Measurements from ENCODE around the gene MOAP1. TPM values are rescaled to one million over a fixed set of nuclear protein-coding genes. Genes with fewer than 3 reads are reported as not detected.

Gene MOAP1
- total and polyA plus RNA-seq, 2 of the 8 experiments (the other 6 are each of a cell fraction or from before 2014, with no cell fraction given): 18.3 to 20.1 TPM

DNA sequence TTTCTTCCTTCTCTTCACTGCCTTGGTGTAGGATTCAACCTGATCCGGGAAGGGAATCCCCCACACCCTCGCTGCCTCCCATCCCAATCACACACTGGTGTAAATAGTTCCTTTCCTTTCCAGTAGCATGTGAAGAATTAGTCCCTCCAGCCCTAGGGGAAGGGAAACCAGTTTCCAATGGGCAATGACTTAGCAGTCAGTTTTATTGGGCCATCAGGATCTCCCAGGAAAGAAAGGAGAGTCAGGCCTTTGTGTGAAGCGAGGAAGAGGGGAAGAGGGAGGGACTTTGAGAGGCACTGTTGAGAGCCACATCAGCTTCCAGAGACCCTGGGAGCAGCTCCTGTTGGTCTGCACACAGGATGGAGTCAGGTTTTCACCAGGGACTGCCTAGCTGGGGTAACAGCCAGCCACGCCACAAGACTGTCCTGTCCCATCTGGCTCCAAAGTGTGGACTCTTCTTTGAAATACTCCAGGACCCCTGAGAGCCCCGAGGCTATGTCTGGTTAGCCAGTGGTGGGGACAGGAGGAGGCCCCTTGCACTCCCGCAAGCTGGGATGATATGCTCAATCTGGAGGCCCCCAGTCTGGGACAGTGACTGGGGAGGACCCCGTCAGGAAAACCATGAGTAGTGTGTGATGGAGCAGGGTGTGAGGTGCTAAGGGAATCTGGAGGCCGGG is 27.9 kb downstream of the MOAP1 start:
- no peak overlapping the region for H3K23ac ChIP-seq (ENCODE audit: insufficient read length)
- H3K4ac ChIP-seq (replicated peaks; ENCODE audit: insufficient read length, low read depth, low read length): no peak overlapping the region
- no peak overlapping the region for H3K14ac ChIP-seq (ENCODE audit: insufficient read length)
- no peak overlapping the region; the same call in 1 of the 2 replicates for H3K18ac ChIP-seq (ENCODE audit: extremely low read depth, low read length)
- H2BK20ac ChIP-seq (ENCODE audit: low read length): no peak overlapping the region
- no peak overlapping the region for H3K4me2 ChIP-seq (ENCODE audit: insufficient read depth in 1 of 2, low read depth in 2 of 2, low read length in 2 of 2)
- H3K4me3 ChIP-seq (ENCODE audit: extremely low read depth in 1 of 4, insufficient read depth in 2 of 4, low read depth in 3 of 4, low read length in 4 of 4): no peak overlapping the region
- no peak overlapping the region for H3K56ac ChIP-seq (replicated peaks; ENCODE audit: insufficient read length, low read depth, low read length)
- H3K79me1 ChIP-seq (ENCODE audit: low read depth, low read length): no peaks in the 10 kb centered on the region
- H3K9me3 ChIP-seq (ENCODE audit: insufficient read depth in 2 of 2, low read depth in 1 of 2, low read length in 1 of 2): no peaks in the 10 kb centered on the region
- H4K5ac ChIP-seq (ENCODE audit: insufficient read length, low read depth, low read length): no peak overlapping the region
- no peak overlapping the region for H4K8ac ChIP-seq (ENCODE audit: extremely low read depth, insufficient read depth, low read length)
- ChIA-PET POLR2A (ENCODE audit: partially characterized antibody) (no interaction called here), CTCF (ENCODE audit: partially characterized antibody) (interaction anchor here (0.7 to 1.3 kb wide), 4 partner anchors 16 to 648 kb away, joined by 3 to 4 read pairs (median 4); no protein-coding TSS in a partner anchor)
- H3K23me2 ChIP-seq (ENCODE audit: low read depth, low read length): no peaks in the 10 kb centered on the region
- no peaks in the 10 kb centered on the region for H4K20me1 ChIP-seq (replicated peaks in 1 of 2; ENCODE audit: control insufficient read depth in 1 of 2, insufficient read depth in 2 of 2, low read length in 2 of 2)
- peak overlapping the region; percentile 85; the same call in 1 of the 2 replicates for H2AFZ ChIP-seq (ENCODE audit: low read length)
- H3K27me3 ChIP-seq (replicated peaks in 1 of 4; ENCODE audit: control insufficient read depth in 3 of 4, extremely low read depth in 1 of 4, insufficient read depth in 3 of 4, low read length in 3 of 4): no peaks in the 10 kb centered on the region
- no peak overlapping the region for H2BK5ac ChIP-seq (ENCODE audit: low read depth, low read length)
- no peak overlapping the region for H3K27ac ChIP-seq (ENCODE audit: low read depth, low read length)
- no peak overlapping the region for H2BK120ac ChIP-seq (replicated peaks; ENCODE audit: low read depth, low read length)
- no peaks in the 10 kb centered on the region for H3K79me2 ChIP-seq (ENCODE audit: control insufficient read depth in 1 of 2, insufficient read depth in 2 of 2, low read length in 2 of 2)
- H2BK12ac ChIP-seq (ENCODE audit: low read depth, low read length): no peak overlapping the region
- H3K4me1 ChIP-seq (replicated peaks in 1 of 4; ENCODE audit: control insufficient read depth in 3 of 4, insufficient read depth in 4 of 4, low read length in 3 of 4): no peaks in the 10 kb centered on the region; a peak in 3 of 7 replicates
- H3K9ac ChIP-seq (replicated peaks in 1 of 4; ENCODE audit: extremely low read depth in 1 of 4, low read depth in 3 of 4, low read length in 3 of 4): no peak overlapping the region
- H2AK5ac ChIP-seq (ENCODE audit: low read depth, low read length): no peak overlapping the region
- H3K36me3 ChIP-seq (ENCODE audit: control insufficient read depth in 2 of 4, insufficient read depth in 4 of 4, low read length in 3 of 4): no peaks in the 10 kb centered on the region
- no peak for DNase-seq (ENCODE audit: low read depth in 1 of 2, low spot score in 2 of 2)
- H2BK15ac ChIP-seq (ENCODE audit: low read length): no peak overlapping the region
- WGBS, 2 experiments (ENCODE audit: extremely low coverage in 1 of 2, insufficient coverage in 1 of 2, insufficient read length in 1 of 2, insufficient replicate concordance in 2 of 2, low coverage in 1 of 2, low lambda C conversion rate in 2 of 2, missing lambda C conversion rate in 1 of 2): 83% methylated on average over 8 of the region's 8 CpGs; no CpG with 5 or more reads in 1 of the 2 experiments
- H4K91ac ChIP-seq (replicated peaks; ENCODE audit: insufficient read length, low read length): no peak overlapping the region
- no peak for FAIRE-seq
- TF ChIP-seq EZH2 (IDR thresholded peaks at IDR 0.05; ENCODE audit: low read depth, low read length, severe bottlenecking): no peak
- TF ChIP-seq, protein P1, sequence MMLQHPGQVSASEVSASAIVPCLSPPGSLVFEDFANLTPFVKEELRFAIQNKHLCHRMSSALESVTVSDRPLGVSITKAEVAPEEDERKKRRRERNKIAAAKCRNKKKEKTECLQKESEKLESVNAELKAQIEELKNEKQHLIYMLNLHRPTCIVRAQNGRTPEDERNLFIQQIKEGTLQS (IDR thresholded peaks at IDR 0.05; ENCODE audit: insufficient read depth, low read depth, low read length): no peak
- no peak for TF ChIP-seq CTBP2 (IDR thresholded peaks at IDR 0.05; ENCODE audit: borderline replicate concordance, insufficient read depth, insufficient read length, low read length)
- no peak for TF ChIP-seq MAFK (IDR thresholded peaks at IDR 0.05; ENCODE audit: low read depth, low read length)
- no peak for TF ChIP-seq ZNF274 (IDR thresholded peaks at IDR 0.05; ENCODE audit: borderline replicate concordance, extremely low read depth, low read length)
- no peak for TF ChIP-seq BACH1 (IDR thresholded peaks at IDR 0.05; ENCODE audit: low read length)
- TF ChIP-seq SP4 (IDR thresholded peaks at IDR 0.05; ENCODE audit: low read length): no peak
- no peak for TF ChIP-seq RFX5 (IDR thresholded peaks at IDR 0.05; ENCODE audit: borderline replicate concordance, low read depth, low read length)
- no peak for TF ChIP-seq RBBP5 (IDR thresholded peaks at IDR 0.05; ENCODE audit: borderline replicate concordance, low read depth, low read length)
- no peak for TF ChIP-seq YY1 (IDR thresholded peaks at IDR 0.05; ENCODE audit: low read depth, low read length)
- TF ChIP-seq TCF12 (IDR thresholded peaks at IDR 0.05; ENCODE audit: low read depth, low read length): no peak
